NCI-H1417 treated with DMSO at 0.1 percent for 48 hours (cell line): Measurements from ENCODE around the gene KRTAP5-6.
"Not testable (repeated sequence)": the region's sequence is repeated elsewhere in the genome, so short reads cannot be mapped to it uniquely, and the experiment has no call there.

Source experiments
- DNase-seq: peaks from one replicate; lab custom pipeline; 2025; lab: John Stamatoyannopoulos, UW

The KRTAP5-6 gene

DNA sequence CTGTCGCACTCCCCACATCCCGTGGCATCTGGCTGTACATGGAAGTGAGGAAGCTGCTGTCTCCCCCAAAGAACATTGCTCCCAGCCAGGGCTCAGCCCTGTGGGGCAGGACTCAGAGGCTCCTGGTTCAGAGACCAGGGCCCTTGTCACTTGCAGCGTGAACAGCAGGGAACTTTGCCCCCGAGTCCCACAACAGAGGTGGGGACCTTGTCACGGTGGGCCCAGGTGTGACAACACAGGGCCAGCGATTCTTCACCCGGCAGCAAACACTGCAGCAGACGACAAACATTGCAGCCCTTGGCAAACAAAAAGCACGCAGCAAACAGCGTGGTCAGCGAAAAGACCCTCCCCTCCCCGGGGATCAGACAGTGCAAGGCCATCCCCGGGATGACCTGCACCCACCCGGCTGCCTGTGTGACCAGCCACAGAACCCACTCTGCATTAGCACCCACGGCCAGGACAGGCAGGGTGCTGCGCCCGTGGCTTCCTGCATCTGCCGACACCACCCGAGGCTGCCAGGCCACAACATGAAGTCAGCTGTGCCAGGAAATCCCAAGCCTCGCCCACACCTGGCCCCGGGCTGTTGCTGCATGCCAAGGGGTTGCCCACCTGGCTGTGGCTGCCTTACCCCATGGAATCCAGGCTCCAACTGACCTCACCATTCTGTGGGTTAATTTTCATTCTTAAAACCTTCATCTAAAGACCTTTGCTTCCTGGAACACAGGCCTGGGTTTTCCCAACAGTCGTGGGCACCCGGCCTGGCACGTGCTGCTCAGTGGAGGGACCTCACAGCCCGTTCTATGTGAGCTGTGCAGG is 35.3 kb upstream of the KRTAP5-6 start:
- not testable (repeated sequence) for DNase-seq

DNA sequence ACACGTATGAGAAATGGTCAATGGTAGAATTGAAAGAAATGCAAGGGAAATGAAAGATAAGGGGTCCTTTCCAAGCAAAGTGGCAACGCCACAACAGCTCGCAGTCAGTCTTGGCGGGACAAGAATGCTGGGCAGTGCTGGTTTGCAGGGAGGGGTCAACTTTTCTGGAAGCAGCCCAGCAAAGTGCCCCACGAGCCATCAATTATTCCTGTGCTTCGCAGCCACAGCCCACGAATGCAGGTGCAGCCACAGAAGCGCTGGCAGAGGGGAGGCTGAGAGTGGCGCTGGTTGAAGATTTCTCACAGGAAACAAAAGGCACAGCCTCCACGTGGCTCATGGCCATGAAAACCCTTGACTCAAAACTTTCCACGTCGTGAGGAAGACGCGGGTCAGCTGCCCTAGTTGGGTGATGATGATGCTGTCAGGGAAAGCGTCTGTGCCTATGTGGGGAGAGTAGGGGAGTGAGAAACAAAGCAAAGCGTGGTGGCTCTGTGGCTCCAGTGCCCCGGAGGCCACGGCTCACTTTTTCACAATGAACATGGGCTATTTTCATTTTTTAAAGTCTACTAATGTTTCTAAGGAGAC is 34.2 kb upstream of the KRTAP5-6 start:
- DNase-seq = not testable (repeated sequence)

DNA sequence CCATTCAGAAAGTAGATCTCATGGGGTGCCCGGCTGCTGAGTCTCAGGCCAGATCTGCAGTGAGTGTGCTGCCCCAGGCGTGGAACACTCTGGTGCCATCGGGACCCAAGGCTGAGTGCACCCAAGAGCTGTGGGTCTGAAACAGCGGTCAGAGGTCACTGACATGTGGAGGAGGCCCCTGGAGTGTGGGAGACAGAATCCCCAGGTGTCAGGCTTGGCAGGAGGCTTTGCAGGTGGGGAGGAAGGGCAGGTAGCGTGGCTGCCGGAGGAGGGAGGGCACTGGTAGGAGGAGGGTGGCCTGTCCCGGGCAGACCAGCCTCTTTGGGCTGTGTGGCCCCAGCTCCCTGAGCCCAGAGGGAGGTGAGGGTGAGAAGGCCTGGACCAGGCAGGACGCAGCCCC is 31.7 kb upstream of the KRTAP5-6 start:
- no peak for DNase-seq

DNA sequence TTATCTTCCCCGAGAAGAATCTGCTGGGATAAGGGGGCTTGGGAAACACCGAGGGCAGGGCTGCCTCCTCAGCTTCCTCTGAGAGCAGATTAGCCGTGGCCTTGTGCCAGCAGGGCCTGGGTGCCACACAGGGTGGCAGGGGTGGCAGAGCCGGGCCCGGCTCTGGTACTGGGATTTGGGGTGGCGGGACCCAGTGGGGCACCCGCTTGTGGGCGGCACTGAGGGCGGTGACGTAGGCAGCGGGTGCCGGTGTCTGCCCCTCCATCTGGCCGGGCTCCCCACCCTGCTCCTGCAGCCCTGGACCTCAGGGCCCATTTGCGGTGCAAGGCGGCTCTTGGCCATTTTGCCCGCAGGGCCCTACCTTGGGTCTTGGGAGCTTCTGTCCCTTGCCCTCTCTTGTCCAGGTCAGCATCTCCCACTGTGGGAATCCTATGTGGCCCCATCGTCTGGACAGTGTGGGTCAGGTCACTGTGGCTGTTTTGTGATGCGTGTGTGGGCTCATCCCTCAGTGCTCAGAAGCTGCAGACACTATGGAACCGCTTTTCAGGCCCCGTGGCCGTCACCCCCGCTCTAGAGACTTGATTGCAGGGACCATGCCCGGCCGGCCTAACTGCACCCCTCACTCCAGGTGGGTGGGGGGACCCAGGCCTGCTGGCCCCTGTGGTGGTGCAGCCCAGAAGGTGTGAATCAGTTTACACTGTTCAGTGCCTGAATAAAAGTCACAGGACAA is 29.7 kb upstream of the KRTAP5-6 start:
- no peak for DNase-seq

DNA sequence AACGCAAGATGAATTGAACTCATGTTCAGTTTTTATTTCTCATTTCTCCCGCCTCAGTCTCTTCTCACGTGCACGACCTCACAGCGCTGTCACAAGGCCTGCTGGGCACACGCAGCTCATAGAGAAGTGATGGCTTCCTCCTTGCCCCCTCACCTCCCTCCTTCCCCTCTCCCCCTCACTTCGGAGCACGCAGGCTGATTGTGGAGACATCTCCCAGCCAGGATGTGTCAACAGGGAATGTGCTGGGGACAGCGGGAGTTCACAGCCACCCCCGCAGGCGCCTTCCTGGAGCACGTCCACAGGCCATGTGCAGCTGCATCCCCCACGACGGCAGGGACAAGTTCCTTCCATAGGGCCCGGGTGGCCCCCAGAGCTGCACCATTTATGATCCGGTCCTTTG is 29.1 kb upstream of the KRTAP5-6 start:
- no peak for DNase-seq

DNA sequence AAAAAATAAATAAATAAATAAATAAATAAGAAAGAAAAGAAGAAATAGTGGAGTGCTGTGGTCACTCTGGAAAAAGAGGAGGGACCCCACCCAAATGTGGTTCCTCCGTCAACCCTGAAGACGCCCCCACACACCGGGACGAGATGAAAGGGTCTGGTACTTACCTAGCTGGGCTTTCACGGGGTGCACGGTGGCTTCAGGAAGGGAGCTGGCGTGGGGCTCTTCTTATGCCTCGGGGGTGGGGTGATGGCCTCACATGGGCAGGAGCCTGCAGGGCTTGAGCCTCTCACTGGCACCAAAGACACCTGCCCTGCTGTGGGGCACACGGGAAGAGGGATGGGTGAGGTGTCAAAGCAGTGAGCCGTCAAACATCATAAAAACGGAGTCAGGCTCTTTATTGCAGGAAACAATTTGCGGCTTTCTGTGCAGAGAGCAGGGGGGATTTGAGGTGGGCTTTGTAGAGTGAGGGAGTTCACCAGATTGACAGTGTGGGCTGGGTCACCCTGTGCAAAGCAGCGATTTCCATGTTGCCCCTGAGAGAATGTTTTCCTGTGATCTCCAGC is 28.0 kb upstream of the KRTAP5-6 start:
- DNase-seq = no peak

DNA sequence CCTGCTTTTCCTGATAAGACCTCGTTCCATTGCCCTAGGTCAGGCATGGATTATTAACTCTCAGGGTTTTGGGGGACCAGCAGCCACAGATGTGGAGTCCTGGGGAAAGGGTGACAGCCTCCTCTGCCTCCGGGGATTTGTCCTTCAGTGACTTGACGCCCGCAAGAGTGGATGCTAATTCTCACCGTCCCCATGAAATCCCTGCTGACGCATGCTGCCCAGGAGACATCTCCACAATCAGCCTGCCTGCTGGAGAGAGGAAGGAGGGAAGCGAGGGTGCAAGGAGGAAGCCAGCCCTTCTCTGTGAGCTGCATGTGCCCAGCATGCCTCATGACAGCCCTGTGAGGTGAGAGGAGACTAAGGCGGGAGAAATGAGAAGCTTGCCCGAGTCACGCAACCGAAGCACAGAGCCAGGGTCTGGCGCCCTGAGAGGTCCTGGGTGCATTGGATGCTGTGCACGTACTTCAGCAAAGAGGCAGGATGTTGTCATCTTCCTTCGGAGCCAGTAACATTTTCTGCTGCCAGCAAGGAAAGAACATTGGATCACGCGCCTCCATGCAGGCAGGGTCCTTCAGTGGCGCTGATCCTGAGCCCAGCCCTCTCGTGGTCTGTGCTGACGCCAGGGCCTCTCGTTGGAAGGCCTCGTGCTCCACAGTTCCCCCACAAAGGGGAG is 27.3 kb upstream of the KRTAP5-6 start:
- no peak for DNase-seq

DNA sequence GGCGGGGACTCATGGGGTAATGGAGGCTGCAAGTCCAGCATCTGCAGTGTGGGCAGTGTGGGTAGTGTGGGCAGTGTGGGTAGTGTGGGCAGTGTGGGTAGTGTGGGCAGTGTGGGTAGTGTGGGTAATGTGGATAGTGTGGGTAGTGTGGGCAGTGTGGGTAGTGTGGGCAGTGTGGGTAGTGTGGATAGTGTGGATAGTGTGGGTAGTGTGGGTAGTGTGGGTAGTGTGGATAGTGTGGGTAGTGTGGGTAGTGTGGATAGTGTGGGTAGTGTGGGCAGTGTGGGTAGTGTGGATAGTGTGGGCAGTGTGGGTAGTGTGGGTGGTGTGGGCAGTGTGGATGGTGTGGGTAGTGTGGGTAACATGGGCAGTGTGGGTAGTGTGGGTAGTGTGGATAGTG is 26.5 kb upstream of the KRTAP5-6 start:
- DNase-seq = not testable (repeated sequence)

DNA sequence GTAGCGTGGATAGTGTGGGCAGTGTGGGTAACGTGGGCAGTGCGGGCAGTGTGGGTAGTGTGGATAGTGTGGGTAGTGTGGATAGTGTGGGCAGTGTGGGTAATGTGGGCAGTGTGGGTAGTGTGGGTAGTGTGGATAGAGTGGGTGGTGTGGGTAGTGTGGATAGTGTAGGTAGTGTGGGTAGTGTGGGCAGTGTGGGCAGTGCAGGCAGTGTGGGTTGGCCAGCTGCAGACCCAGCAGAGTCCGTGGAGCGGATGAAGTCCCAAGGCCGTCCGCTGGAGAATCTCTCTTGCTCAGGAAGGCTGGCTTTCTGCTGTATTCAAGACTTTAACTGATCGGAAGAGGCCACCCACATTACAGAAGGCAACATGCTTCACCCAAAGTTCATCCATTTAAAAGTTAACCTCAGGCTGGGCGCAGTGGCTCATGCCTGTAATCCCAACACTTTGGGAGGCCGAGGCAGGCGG is 26.1 kb upstream of the KRTAP5-6 start:
- DNase-seq = no peak

DNA sequence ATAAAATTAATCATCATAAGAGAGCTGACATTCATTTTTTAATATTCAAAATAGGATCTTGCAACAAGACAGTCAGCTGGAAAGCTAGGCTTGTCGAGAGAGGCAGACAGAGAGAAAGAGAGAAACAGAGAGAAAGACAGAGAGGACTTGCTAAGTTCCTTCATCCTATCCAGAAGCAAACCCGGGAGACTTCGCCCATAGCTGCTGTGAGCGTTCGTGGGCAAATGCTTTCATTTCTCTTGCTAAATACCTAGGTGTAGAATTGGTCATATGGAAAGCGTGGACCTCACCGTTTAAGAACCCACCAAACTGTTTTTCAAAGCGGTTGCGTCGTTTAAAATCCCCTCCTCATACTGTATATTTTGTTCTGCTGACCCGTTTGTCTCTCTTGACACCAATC is 25.3 kb upstream of the KRTAP5-6 start:
- DNase-seq = no peak

DNA sequence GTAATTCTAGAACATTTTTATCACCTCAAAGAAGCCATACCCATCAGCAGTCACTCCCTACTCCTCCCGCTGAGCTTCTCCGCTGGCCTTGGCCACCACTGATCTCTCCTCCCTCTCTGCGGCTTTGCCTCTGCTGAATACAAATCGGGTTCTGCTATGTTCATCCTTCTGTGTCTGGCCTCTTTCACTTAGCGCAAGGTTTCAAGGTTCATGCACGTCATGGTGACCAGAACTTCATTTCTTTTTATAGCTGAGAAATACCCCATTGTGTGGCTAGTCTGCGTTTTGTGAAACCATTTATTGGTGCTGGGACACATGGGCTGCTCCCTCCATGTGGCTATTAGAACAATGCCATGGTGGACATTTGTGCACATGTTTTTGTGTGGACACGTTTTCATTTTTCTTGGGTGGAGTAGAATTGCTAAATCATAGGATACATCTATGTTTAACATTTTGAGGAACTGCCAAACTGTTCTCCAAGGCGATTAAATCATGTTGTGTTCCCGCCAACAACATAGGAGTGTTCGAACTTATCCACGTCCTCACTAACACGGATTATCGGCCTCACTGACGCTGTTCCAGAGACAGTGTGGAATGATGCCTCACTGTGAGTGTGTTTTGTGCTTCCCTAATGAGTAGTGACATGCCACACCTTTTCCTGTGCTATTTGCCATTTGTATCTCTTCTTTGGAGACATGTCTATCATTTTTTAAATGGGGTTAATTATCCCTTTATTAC is 24.2 kb upstream of the KRTAP5-6 start:
- DNase-seq = no peak

DNA sequence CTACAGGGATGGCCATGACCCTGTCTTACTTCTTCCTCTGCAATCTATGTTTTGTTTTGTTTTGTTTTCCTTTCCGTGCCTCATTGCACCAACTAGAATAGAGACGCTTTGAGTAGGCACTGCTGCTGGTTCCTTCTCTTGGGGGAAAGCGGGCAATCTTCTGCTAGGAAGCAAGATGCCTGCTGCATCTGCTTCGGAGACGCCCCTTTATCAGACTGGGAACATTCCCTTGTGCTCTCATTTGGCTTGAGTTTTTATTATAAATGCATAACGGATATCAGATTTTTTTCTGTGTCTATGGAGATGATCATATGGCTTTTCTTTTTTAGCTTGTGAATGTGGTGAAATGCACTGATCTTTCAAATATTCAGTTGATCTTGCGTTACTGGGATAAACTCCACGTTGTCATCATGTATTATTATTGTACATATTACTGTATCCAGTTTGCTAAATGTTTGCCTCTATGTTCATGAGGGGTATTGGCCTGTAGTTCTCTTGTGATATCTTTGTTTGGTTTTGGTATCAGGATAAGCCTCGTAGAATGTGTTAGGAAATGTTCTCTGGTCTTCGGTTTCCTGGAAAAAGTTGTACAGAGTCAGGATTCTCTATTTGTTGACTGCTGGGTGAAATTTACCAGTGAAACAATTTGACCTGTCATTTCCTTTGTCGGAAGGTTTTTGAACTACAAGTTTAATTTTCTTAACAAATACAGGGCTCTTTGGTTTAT is 23.4 kb upstream of the KRTAP5-6 start:
- DNase-seq = no peak

DNA sequence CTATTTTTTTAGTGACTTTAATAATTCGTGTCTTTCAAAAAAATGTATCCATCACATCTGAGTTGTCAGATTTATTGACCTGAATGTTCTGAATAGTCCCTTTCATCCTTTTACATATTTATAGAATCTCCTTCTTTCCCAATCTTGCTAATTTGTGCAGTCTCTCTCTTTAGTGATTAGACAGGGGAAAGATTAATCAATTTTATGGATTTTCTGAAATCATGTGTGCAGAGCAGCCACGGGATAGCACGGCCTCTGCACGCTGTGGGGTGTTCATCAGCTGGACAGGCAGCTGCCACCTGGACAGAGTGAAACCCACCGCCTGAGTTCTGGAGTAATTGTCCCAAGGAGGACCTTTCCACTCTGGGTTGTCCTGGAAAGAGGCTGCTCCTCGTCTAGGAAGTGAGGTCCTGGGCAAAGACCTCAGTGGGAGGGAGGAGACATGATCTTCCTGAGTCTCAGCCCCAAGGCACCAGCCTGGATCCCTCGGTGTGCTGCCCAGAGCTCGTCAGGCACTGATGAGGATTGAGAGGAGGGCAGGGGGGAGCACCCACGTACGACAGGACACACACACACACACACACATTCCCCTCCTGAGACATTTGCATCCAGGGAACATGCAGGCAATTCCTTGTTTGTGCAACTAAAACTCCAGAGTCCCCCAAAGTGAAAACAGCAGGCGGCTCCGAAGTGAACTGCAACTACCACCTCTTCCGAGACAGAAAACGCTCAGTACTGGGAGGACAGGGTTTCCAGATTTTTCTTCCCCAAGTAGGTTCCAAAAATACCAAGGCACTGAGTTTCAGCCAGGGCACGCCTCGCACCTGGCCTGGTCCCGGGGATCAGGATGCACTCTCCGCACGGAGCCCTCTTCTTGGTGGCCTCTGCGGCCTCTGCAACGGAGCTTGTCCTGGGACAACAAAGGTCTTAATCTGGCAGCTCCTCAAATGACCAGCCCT is 22.5 kb upstream of the KRTAP5-6 start:
- no peak for DNase-seq

DNA sequence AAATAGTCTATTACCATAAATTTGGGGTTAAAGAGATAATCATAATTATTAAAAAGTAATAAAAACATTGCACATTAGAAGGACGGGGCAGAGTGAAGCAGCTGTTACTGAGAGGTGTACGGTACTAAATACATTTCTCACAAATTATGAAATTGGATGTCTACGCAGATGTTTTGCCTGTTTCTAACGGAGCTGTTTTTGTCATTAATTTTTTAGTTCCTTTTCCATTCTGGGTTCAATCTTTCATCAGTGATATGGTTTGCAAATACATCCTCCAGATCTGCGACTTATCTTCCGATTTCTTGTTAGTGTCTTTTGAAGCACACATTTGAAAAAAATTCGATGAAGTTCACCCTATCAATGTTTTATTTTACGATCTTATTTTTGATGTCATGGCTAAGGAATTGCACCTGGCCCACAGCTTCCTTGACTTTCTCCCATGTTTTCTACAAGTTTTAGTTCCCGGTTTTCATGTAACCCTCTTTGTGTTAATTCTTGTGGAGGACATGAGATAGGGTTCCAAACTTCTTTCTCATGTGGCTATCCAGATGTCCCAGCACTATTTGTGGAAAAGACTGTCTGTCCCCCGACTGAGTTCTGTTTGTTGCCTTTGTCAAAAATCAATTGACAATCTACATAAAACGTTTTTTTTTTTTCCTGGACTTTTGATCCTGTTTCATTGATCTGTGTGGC is 21.3 kb upstream of the KRTAP5-6 start:
- no peak for DNase-seq

DNA sequence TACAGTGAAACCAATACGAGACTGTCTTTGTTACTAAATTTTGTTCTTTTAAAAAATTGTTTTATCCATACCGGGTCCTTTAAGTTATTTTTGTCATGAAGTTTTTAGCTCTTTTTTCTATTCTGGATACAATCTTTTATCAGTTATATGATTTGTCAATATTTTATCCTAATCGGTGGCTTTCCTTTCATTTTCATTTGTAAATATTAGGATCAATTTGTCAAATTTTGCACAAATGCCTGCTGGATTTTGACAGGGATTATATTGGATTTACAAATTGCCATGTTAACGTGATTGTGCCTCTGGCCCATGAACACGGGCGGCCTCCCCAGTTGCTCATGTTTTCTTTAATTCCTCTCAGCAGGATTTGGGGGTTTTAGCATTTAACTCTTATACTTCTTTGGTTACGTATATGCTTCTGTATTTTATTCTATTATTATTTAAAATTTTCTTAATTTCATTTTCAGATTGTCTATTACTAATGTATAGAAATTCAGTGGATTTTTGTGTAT is 20.7 kb upstream of the KRTAP5-6 start:
- no peak for DNase-seq

DNA sequence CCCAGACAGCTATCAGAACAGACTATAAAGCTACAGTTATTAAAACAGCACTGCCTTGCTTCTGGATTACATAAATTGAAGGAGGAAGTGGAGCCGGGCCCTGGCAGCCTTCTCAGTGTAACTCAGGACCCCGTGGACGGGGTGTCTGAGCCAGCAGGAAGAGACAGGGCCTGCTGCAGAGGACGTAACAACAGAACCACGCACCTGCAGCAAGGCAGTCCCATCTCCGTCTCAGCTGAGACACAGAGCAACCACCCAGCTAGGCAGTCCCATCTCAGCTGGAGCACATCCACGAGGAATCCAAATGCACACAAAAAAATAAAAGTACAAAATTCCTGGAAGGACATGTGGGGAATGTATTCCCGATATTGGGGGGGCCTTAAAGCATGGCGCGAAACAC is 17.1 kb upstream of the KRTAP5-6 start:
- no peak for DNase-seq

DNA sequence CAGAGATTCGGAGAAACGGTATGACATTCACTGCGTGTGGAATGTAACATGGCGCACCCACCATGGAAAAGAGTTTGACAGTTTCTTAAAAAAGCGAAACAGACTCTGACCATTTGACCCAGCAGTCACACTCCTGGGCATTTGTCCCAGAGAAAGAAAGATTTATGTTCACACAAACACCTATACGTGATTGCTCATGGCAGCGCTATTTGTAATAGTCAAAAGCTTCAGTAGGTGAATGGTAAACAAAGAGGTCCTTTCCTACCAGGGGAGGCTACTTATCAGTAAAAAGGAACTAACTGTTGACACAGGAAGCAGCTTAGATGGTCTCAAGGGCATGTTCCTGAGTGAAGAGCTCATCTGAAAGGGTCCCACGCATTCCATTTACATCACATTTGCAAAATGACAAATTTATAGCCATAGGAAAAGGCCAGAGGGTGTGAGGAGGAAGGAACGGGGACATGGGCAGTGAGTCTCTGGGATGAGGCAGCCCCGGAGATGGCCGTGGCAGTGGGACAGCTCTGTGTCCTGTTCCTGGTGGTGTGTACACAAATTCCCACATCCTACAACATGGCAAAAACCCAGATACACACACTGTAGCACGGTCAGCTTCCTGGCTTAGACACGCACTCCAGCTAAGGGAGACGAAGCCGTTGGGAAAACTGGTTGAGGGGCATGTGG is 14.6 kb upstream of the KRTAP5-6 start:
- DNase-seq = no peak

DNA sequence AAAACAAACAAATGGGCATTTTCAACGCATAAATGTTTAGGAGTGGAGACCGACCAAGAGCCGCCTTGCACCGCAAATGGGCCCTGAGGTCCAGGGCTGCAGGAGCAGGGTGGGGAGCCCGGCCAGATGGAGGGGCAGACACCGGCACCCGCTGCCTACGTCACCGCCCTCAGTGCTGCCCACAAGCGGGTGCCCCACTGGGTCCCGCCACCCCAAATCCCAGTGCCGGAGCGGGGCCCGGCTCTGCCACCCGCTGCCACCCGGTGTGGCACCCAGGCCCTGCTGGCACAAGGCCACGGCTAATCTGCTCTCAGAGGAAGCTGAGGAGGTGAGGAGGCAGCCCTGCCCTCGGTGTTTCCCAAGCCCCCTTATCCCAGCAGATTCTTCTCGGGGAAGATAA is 13.8 kb upstream of the KRTAP5-6 start:
- not testable (repeated sequence) for DNase-seq
